ENCODE measurements around the gene TMEM203. TPM values are rescaled to one million over a fixed set of nuclear protein-coding genes. Genes with fewer than 3 reads are reported as not detected.

TMEM203 gene
- total and polyA plus RNA-seq, 12 donors, result 21.7 to 48.4 (median 40.0) TPM

DNA sequence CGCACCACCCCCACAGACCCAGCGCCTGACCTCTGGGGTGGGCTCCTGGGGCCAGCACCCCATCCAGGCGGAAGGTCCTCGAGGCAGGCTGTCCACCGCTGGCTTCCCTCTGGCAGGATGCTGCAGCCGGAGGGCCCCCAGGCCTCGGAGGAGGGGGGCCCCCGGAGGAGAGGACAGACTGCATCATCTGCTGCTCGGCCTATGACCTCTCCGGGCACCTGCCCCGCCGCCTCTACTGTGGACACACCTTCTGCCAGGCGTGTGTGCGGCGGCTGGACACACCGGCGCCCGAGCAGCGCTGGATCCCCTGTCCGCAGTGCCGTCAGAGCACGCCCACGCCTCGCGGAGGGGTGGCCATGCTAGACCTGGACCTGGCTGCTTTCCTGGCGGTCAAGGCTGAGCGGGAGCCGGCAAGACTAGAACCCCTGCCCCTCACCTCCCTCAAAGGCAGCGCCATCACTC is 23.1 kb upstream of the TMEM203 start:
- Histone ChIP-seq H3K36me3 (replicated peaks in 1 of 2) (no peaks in the 10 kb centered on the region), H3K4me1 (replicated peaks in 1 of 2) (peaks cover 0 to 8% of the 10 kb centered on the region in 2 donors), H3K27me3 (peaks cover 42% of the 10 kb centered on the region), H3K4me3 (no peak overlapping the region), H3K9me3 (replicated peaks in 1 of 3) (no peaks in the 10 kb centered on the region), H3K27ac (no peak overlapping the region)
- DNase-seq, result no peak
- 48 to 70% (median 56%) methylated on average over 4 to 29 of the region's 29 CpGs; no CpG with 5 or more reads in 1 of the 4 donors for WGBS, 4 donors
- no peak for TF ChIP-seq POLR2A (IDR thresholded peaks at IDR 0.05)
- TF ChIP-seq, protein P1, sequence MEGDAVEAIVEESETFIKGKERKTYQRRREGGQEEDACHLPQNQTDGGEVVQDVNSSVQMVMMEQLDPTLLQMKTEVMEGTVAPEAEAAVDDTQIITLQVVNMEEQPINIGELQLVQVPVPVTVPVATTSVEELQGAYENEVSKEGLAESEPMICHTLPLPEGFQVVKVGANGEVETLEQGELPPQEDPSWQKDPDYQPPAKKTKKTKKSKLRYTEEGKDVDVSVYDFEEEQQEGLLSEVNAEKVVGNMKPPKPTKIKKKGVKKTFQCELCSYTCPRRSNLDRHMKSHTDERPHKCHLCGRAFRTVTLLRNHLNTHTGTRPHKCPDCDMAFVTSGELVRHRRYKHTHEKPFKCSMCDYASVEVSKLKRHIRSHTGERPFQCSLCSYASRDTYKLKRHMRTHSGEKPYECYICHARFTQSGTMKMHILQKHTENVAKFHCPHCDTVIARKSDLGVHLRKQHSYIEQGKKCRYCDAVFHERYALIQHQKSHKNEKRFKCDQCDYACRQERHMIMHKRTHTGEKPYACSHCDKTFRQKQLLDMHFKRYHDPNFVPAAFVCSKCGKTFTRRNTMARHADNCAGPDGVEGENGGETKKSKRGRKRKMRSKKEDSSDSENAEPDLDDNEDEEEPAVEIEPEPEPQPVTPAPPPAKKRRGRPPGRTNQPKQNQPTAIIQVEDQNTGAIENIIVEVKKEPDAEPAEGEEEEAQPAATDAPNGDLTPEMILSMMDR (IDR thresholded peaks at IDR 0.05), result no peak
- intact Hi-C loops (cut with DNase I), result loop anchor here (5.0 kb wide), 1 partner anchor 111 kb away; no protein-coding TSS in a partner anchor

DNA sequence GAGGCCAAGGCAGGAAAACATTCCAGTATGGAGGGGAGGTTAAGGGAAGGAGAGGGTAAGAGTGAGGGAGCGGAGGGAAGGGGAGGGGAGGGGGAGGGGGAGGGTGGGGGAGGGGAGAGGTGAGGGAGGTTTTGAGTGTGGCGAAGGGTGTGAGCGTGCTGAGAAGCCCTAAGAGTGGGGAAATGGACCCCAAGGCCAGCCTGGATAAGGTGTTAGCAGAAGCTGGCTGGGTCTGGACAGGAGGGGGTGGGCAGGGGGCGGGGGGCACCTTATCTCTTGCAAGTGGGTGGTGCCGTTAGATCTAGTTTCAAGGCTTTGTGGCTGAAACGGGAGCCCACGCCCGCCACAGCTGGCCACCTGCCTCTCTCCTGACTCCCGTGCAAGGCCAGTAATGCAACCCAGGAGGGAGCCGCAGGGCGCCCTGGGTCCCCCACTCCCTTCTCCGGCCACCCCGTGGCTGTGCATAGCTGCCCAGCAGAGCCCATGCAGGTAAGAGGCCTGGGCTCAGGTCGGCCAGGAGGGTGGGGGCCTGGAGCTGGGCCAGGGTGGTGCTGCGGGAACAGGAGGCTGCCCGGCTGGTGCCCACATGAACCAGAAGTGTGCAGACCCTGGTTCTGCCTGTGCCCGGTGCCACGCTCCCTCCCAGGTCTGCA is 22.5 kb upstream of the TMEM203 start:
- H3K27ac ChIP-seq, result no peak overlapping the region
- H3K9me3 ChIP-seq (replicated peaks in 1 of 3), result no peaks in the 10 kb centered on the region
- intact Hi-C loops (cut with DNase I), result loop anchor here (5.0 kb wide), 1 partner anchor 111 kb away; no protein-coding TSS in a partner anchor
- H3K4me3 ChIP-seq, result no peak overlapping the region
- TF ChIP-seq, protein P1 (IDR thresholded peaks at IDR 0.05), result no peak
- TF ChIP-seq POLR2A (IDR thresholded peaks at IDR 0.05), result no peak
- no peaks in the 10 kb centered on the region for H3K36me3 ChIP-seq (replicated peaks in 1 of 2)
- DNase-seq, result no peak
- peaks cover 2 to 9% of the 10 kb centered on the region in 2 donors for H3K4me1 ChIP-seq (replicated peaks in 1 of 2)
- H3K27me3 ChIP-seq, result peaks cover 42% of the 10 kb centered on the region
- 25 to 33% (median 29%) methylated on average over 4 to 18 of the region's 18 CpGs for WGBS, 4 donors

DNA sequence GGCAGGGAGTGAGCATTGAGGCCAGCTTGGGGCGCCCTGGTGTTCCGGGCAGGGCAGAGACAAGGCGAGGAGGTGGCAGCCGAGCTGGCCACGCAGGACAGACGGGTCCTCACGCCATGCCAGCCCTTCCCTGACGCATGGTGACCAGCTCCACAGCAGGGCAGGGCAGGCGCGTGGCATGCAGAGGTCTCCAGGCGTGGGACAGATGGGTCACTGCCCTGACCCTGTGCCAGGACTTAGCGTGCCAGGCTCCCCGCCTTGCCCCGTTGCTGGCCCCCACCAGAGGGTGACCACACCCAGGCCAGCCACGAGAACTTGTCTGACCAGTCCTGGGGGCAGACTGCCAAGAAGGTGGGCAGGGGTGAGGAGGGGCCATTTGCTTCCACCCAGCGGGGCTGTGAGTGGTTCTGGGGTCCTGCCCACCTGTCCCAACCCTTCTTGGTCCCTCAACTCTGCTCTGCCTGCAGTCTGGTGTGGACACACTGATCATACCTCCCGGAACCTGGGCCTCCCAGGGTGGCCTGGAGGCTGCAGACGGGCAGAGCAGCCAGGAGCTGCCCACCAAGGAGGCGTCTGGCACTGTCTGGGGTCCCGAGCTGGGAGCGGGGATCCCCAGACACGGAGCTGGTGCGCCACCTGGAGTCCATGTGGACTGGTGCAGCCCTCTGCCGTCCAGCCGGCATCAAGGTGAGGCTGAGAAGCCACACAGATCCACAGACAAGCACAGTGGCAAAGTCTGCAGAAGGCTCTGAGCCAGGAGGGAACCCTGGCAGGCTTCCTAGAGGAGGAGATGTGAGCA is 21.8 kb upstream of the TMEM203 start, which contains the start of gene RNF224:
Gene RNF224, plus strand, starts transcription at position 449 of the 799 bp plus-strand sequence. CDS start 834 bp downstream, outside the sequence.
- Histone ChIP-seq H3K27me3 (peaks cover 36% of the 10 kb centered on the region), H3K27ac (no peak within 1 kb of the TSS), H3K4me3 (no peak within 1 kb of the TSS), H3K4me1 (replicated peaks in 1 of 2) (peaks cover 8 to 16% of the 10 kb centered on the region in 2 donors), H3K9me3 (replicated peaks in 1 of 3) (no peaks in the 10 kb centered on the region), H3K36me3 (replicated peaks in 1 of 2) (no peaks in the 10 kb centered on the region)
- peak; percentile 75 to 89 (median 84) for DNase-seq
- TF ChIP-seq POLR2A (IDR thresholded peaks at IDR 0.05), result no peak
- TF ChIP-seq, protein P1 (IDR thresholded peaks at IDR 0.05), result peak; percentile 74 to 95 (median 90)
- 32 to 46% (median 34%) methylated on average over 17 to 25 of the region's 25 CpGs; no CpG with 5 or more reads in 1 of the 4 donors for WGBS, 4 donors
- intact Hi-C loops (cut with DNase I), result loop anchor here (5.0 kb wide), 1 partner anchor 110 kb away; no protein-coding TSS in a partner anchor
